Fibroblast of lung (primary cell): ENCODE measurements around the gene OR12D1. TPM values are rescaled to one million over a fixed set of nuclear protein-coding genes. Genes with fewer than 3 reads are reported as not detected.

Source experiments
- DNase-seq, 2 donors: peaks; one replicate each; pipeline versions ENCODE4 v3.0.0 to v3.0.0-alpha.2; 2010; ENCODE audit warnings: low read depth in 2 of 2
- H2AFZ ChIP-seq: 2 replicates; pipeline ENCODE4 v1.5.1; 2012; ENCODE audit warnings: low read length, control low read depth, inconsistent platforms
- H3K27ac ChIP-seq: 2 replicates; pipeline ENCODE4 v1.5.1; 2011; ENCODE audit warnings: low read length, control low read depth; ENCODE audit not compliant: insufficient read depth
- H3K27me3 ChIP-seq: 2 replicates; pipeline ENCODE4 v1.5.1; 2011; ENCODE audit warnings: mild to moderate bottlenecking, low read length; ENCODE audit not compliant: control insufficient read depth, insufficient read depth
- H3K36me3 ChIP-seq: 2 replicates; pipeline ENCODE4 v1.5.1; 2011; ENCODE audit warnings: low read length; ENCODE audit not compliant: control insufficient read depth, insufficient read depth
- H3K4me1 ChIP-seq: 2 replicates; pipeline ENCODE4 v1.5.1; 2011; ENCODE audit warnings: low read length; ENCODE audit not compliant: control insufficient read depth, insufficient read depth; ENCODE audit errors: extremely low read depth
- H3K4me2 ChIP-seq: 2 replicates; pipeline ENCODE4 v1.5.1; 2011; ENCODE audit warnings: low read length, control low read depth; ENCODE audit not compliant: insufficient read depth; ENCODE audit errors: extremely low read depth
- H3K4me3 ChIP-seq, 4 experiments: fragments of 200-600 bp in 1 of 4; sonication (generic) in 1 of 4; replicated peaks in 1 of 4; 2 replicates each; pipeline ENCODE4 v1.5.1; 2011 to 2016; ENCODE audit warnings: low read length in 4 of 4, low read depth in 3 of 4, mild to moderate bottlenecking in 3 of 4, control low read depth in 2 of 4, inconsistent platforms in 1 of 4, mixed read lengths in 1 of 4; ENCODE audit not compliant: insufficient read depth in 1 of 4; ENCODE audit errors: control extremely low read depth in 1 of 4
- H3K79me2 ChIP-seq: 2 replicates; pipeline ENCODE4 v1.5.1; 2012; ENCODE audit warnings: mild to moderate bottlenecking, low read length, inconsistent platforms; ENCODE audit not compliant: control insufficient read depth, insufficient read depth
- H3K9ac ChIP-seq: 2 replicates; pipeline ENCODE4 v1.5.1; 2011; ENCODE audit warnings: mild to moderate bottlenecking, low read length, control low read depth; ENCODE audit not compliant: insufficient read depth
- H3K9me3 ChIP-seq: 2 replicates; pipeline ENCODE4 v1.5.1; 2012; ENCODE audit warnings: low read depth, low read length; ENCODE audit not compliant: control insufficient read depth, insufficient read depth
- H4K20me1 ChIP-seq: 2 replicates; pipeline ENCODE4 v1.5.1; 2011; ENCODE audit warnings: low read length; ENCODE audit not compliant: control insufficient read depth, insufficient read depth; ENCODE audit errors: extremely low read depth
- EZH2 ChIP-seq: IDR thresholded peaks from 2 replicates; pipeline ENCODE4 v1.5.1; 2012; ENCODE audit warnings: low read length, control low read depth, mild to moderate bottlenecking; ENCODE audit errors: missing control alignments
- polyA plus RNA-seq, 2 donors: library from polyadenylated mRNA; depleted of rRNA in 1 of 2; stranded (reverse) in 1 of 2; unstranded in 1 of 2; fragments of >200 nt; gene quantifications; 2 replicates each; pipeline ENCODE4 v1.2.1, GENCODE V29; 2011 to 2012; ENCODE audit warnings: missing spikeins in 1 of 2
- total RNA-seq: library from RNA; depleted of rRNA; stranded (reverse); fragments of >200 nt; gene quantifications from 2 replicates; pipeline ENCODE4 v1.2.1, GENCODE V29; 2014
- TF ChIP-seq, protein P1 (sequence below), 2 donors: IDR thresholded peaks in 1 of 2; conservative IDR thresholded peaks in 1 of 2; 1 replicate in 1 of 2; 2 replicates in 1 of 2; pipeline ENCODE4 v1.5.1; 2011 to 2012; ENCODE audit warnings: low read length in 2 of 2, control low read depth in 1 of 2, inconsistent platforms in 1 of 2, low read depth in 1 of 2, mild to moderate bottlenecking in 1 of 2

Gene OR12D1
- total and polyA plus RNA-seq, 2 donors (not counting 1 experiment from before 2014, with no cell fraction given) = not detected

DNA sequence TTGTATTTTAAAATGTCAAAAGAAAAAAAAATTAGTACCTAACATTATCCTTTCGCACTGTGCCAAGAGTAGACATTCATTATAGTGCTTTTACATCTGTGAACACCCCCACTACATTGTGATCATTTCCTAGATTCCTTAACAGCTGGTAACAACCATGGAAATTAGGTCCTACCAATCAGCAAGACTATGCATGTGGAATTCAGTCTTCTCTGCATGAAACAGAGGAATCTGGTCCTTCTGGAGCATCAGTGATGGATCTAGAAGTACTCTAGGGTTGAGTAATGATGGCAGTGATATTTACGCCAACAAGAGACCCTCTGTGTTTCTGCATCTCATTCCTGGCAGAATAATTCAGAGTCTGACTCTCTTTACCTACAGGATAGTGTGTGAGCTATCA, 9.4 kb downstream of the OR12D1 start:
- H3K4me2 ChIP-seq = no peak overlapping the region
- H3K4me3 ChIP-seq = no peak overlapping the region
- DNase-seq = no peak
- no peaks in the 10 kb centered on the region for H3K79me2 ChIP-seq
- no peaks in the 10 kb centered on the region for H3K36me3 ChIP-seq
- no peaks in the 10 kb centered on the region for H4K20me1 ChIP-seq
- H3K4me1 ChIP-seq = no peaks in the 10 kb centered on the region
- no peaks in the 10 kb centered on the region for H3K9me3 ChIP-seq
- no peak overlapping the region for H3K27ac ChIP-seq
- H3K9ac ChIP-seq = no peak overlapping the region
- no peak overlapping the region for H2AFZ ChIP-seq
- TF ChIP-seq, protein P1, sequence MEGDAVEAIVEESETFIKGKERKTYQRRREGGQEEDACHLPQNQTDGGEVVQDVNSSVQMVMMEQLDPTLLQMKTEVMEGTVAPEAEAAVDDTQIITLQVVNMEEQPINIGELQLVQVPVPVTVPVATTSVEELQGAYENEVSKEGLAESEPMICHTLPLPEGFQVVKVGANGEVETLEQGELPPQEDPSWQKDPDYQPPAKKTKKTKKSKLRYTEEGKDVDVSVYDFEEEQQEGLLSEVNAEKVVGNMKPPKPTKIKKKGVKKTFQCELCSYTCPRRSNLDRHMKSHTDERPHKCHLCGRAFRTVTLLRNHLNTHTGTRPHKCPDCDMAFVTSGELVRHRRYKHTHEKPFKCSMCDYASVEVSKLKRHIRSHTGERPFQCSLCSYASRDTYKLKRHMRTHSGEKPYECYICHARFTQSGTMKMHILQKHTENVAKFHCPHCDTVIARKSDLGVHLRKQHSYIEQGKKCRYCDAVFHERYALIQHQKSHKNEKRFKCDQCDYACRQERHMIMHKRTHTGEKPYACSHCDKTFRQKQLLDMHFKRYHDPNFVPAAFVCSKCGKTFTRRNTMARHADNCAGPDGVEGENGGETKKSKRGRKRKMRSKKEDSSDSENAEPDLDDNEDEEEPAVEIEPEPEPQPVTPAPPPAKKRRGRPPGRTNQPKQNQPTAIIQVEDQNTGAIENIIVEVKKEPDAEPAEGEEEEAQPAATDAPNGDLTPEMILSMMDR (conservative IDR thresholded peaks at IDR 0.05 in 1 of 2, IDR thresholded peaks at IDR 0.05 in 1 of 2; ENCODE audit: low read depth in 1 of 2, low read length in 2 of 2) = no peak
- TF ChIP-seq EZH2 = no peak
- H3K27me3 ChIP-seq = no peaks in the 10 kb centered on the region

- TF ChIP-seq, protein P1 (conservative IDR thresholded peaks at IDR 0.05 in 1 of 2, IDR thresholded peaks at IDR 0.05 in 1 of 2; ENCODE audit: low read depth in 1 of 2, low read length in 2 of 2) = no peak
- TF ChIP-seq EZH2 = no peak
- Histone ChIP-seq H3K4me2 (no peak overlapping the region), H3K9me3 (no peaks in the 10 kb centered on the region), H3K27me3 (no peaks in the 10 kb centered on the region), H4K20me1 (no peaks in the 10 kb centered on the region), H3K4me1 (no peaks in the 10 kb centered on the region), H3K9ac (no peak overlapping the region), H3K79me2 (no peaks in the 10 kb centered on the region), H3K27ac (no peak overlapping the region), H3K36me3 (no peaks in the 10 kb centered on the region), H3K4me3 (no peak overlapping the region), H2AFZ (no peak overlapping the region)
- no peak for DNase-seq
Measured at GRCh38 chr6:29424575-29424974, 9.8 kb downstream of the OR12D1 start.

DNA sequence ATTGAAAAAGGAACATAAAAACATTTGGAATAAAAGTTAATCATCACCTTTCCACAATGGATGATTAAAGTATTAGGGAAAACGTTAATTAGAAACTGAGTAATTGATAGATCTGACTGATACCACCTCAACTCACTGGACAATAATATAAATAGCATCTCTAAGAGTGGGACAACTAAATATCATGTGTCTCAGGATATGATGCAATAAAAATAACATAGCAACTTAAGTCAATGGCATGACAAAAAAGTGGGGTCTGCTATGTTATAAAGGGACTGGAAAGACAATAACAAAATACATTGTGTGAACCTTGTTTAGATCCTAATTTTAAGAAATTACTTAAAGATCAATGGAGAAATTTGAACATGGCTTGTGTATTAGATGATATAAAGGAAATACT, 10.3 kb downstream of the OR12D1 start:
- Histone ChIP-seq H3K27ac (no peak overlapping the region), H3K36me3 (no peaks in the 10 kb centered on the region), H3K4me2 (no peak overlapping the region), H3K79me2 (no peaks in the 10 kb centered on the region), H3K27me3 (no peaks in the 10 kb centered on the region), H3K9me3 (no peaks in the 10 kb centered on the region), H3K4me1 (no peaks in the 10 kb centered on the region), H3K9ac (no peak overlapping the region), H2AFZ (no peak overlapping the region), H3K4me3 (no peak overlapping the region), H4K20me1 (no peaks in the 10 kb centered on the region)
- no peak for DNase-seq
- TF ChIP-seq EZH2 = no peak
- TF ChIP-seq, protein P1 (conservative IDR thresholded peaks at IDR 0.05 in 1 of 2, IDR thresholded peaks at IDR 0.05 in 1 of 2; ENCODE audit: low read depth in 1 of 2, low read length in 2 of 2) = no peak
